HL-60 (cell line): ENCODE measurements around the gene ELFN2.

Experiments used
- DNase-seq, 2 experiments: peaks; one replicate each; pipeline ENCODE4 v3.0.0-alpha.2; 2010 to 2020; ENCODE audit warnings: low read depth in 1 of 2, low spot score in 1 of 2
- H3K27ac ChIP-seq: fragments of 250-450 bp; sonication (Bioruptor Pico); replicated peaks from 2 replicates; pipeline ENCODE4 v1.5.1; 2020; ENCODE audit warnings: mild to moderate bottlenecking, moderate library complexity
- H3K27me3 ChIP-seq: fragments of 250-450 bp; sonication (Bioruptor Pico); 2 replicates; pipeline ENCODE4 v1.5.1; 2021; ENCODE audit warnings: mild to moderate bottlenecking, moderate library complexity; ENCODE audit not compliant: insufficient read depth, poor library complexity, severe bottlenecking
- H3K4me3 ChIP-seq: replicated peaks from 2 replicates; pipeline ENCODE4 v1.5.1; 2011; ENCODE audit warnings: mild to moderate bottlenecking, control low read depth, low read length; ENCODE audit not compliant: insufficient read depth
- CTCF ChIP-seq: IDR thresholded peaks from one replicate; pipeline ENCODE4 v1.5.1; 2011; ENCODE audit warnings: low read length, control low read depth, inconsistent platforms; ENCODE audit not compliant: insufficient read depth
- GABPA ChIP-seq: IDR thresholded peaks from 2 replicates; pipeline ENCODE4 v1.6.1; 2012; ENCODE audit warnings: low read depth
- POLR2AphosphoS5 ChIP-seq: IDR thresholded peaks from 2 replicates; pipeline ENCODE4 v1.6.1; 2012; ENCODE audit warnings: low read depth
- REST ChIP-seq: IDR thresholded peaks from 2 replicates; pipeline ENCODE4 v1.6.1; 2012; ENCODE audit warnings: low read depth; ENCODE audit not compliant: insufficient replicate concordance
- SPI1 ChIP-seq: IDR thresholded peaks from 2 replicates; pipeline ENCODE4 v1.6.1; 2012; ENCODE audit warnings: low read depth, mild to moderate bottlenecking, borderline replicate concordance

ELFN2 gene

GRCh38 chr22:37435970-37436603 is 8.8 kb upstream of the ELFN2 start:
- no peak overlapping the region for H3K27ac ChIP-seq
- no peak for DNase-seq
- no peak overlapping the region for H3K4me3 ChIP-seq
- H3K27me3 ChIP-seq = peaks cover 13% of the 10 kb centered on the region
- TF ChIP-seq POLR2AphosphoS5 (no peak), SPI1 (no peak), CTCF (no peak), GABPA (no peak), REST (no peak)

GRCh38 chr22:37433786-37434185 is 6.5 kb upstream of the ELFN2 start:
- TF ChIP-seq GABPA (no peak), CTCF (no peak), SPI1 (no peak), POLR2AphosphoS5 (no peak), REST (no peak)
- no peak for DNase-seq
- H3K27ac ChIP-seq = no peak overlapping the region
- H3K4me3 ChIP-seq = no peak overlapping the region
- H3K27me3 ChIP-seq = peaks cover 26% of the 10 kb centered on the region

GRCh38 chr22:37432708-37433054 is 5.4 kb upstream of the ELFN2 start:
- H3K27ac ChIP-seq = no peak overlapping the region
- no peak overlapping the region for H3K4me3 ChIP-seq
- DNase-seq = no peak
- TF ChIP-seq CTCF (no peak), POLR2AphosphoS5 (no peak), GABPA (no peak), SPI1 (no peak), REST (no peak)
- peaks cover 33% of the 10 kb centered on the region for H3K27me3 ChIP-seq
